Endothelial cell of hepatic sinusoid (primary cell): Measurements from ENCODE around the gene SQSTM1.
"Not testable (repeated sequence)": the region's sequence is repeated elsewhere in the genome, so short reads cannot be mapped to it uniquely, and the experiment has no call there.

Experiments
- in situ Hi-C: cut with HindIII; loops from 2 replicates; pipeline ENCODE4 v1.10.0; 2017; ENCODE audit warnings: low sequenced_read_pairs

SQSTM1 gene

DNA sequence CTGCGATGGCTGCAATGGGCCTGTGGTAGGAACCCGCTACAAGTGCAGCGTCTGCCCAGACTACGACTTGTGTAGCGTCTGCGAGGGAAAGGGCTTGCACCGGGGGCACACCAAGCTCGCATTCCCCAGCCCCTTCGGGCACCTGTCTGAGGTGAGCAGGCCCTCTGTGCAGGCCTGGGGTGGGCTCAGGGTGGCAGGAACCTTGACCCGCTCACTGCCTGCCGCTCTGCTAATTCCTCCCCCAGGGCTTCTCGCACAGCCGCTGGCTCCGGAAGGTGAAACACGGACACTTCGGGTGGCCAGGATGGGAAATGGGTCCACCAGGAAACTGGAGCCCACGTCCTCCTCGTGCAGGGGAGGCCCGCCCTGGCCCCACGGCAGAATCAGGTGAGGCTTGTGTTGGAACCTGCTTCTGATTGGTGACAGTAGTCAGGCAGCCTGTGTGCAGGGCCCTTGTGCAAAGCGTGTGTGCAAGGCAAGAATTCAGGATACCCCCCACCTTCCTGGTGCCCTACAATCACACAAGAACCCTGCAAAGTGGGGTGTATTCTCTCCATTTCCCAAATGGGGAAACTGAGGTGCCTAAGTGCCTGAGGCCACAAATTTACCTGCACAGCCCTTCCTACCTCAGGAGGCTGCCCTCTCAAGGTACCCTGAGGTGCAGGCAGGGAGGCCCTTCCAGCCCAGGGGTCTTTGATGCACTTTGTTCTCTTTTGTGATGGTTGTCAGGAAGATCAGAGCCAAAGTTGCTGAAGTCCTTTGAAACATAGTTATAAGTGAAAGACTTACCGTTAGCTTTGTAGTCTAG is 3.4 kb downstream of the SQSTM1 start:
- in situ Hi-C loops, result no loop called here

DNA sequence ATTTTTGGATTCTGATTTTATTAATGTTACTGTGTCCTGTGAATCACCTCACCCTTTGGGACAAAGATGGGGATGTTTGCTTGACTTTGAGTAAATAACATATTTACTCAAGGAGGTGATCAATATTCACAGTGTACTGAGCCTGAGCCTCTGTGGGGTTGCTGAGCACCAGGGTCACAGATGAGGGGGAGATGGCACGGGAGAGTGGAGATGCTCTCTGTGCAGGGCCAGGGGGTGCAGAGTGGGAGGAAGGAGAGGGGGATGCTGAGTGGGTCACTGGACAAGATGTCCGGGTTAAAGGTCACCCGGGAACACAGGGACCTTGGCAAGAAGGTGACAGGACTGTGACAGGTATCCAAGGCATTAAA is 4.0 kb downstream of the SQSTM1 start:
- in situ Hi-C loops, result loop anchor here (5.0 kb wide), 3 partner anchors 57 to 98 kb away; no protein-coding TSS in a partner anchor

DNA sequence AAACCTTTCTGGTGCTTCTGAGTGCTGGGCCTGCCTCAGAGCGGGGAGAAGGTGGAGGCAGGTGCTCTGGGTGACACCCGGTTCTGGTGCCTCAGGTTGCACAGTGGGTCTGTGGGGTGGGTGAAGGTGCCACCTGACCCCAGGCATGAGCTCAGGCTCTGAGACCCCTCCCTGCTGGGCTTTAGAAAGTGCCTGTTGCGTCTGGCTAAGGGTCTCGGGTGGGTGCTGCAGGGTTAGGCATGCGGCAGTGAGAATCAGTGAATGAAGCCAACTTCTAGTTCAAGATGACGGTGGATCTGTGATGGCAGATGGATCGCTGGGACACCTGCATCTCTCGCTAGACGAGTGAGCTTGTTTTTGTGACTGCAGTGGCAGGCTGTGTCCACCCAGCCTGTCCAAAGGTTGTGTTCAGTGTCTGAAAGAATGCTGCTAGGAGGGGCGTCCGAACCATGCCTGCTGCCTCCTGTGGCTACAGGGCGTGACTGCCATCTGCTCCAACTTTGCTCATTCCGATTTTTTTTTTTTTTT is 5.0 kb downstream of the SQSTM1 start:
- in situ Hi-C loops, result loop anchor here (5.0 kb wide), 3 partner anchors 57 to 97 kb away; no protein-coding TSS in a partner anchor

DNA sequence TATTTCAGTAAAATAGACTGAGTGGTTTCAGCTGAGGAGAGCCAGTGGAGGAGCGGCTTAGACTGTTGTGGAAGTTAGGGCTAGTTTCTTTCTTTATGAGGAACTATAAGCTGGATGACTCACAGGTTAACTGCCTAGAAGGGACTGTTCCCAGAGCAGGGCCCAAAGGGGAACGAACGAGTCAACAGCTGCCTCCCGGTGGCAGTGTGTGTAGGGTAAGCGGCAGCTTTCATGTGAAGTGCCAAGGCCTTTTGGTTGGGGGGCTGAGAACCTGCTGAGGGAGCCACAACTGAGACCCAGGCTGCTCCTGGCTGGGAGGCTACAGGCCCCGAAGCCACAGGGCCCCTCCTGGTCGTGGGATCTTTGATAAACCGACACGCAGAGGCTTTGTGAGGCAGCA is 7.0 kb downstream of the SQSTM1 start:
- in situ Hi-C loops, result loop anchor here (5.0 kb wide), 3 partner anchors 55 to 95 kb away; no protein-coding TSS in a partner anchor

DNA sequence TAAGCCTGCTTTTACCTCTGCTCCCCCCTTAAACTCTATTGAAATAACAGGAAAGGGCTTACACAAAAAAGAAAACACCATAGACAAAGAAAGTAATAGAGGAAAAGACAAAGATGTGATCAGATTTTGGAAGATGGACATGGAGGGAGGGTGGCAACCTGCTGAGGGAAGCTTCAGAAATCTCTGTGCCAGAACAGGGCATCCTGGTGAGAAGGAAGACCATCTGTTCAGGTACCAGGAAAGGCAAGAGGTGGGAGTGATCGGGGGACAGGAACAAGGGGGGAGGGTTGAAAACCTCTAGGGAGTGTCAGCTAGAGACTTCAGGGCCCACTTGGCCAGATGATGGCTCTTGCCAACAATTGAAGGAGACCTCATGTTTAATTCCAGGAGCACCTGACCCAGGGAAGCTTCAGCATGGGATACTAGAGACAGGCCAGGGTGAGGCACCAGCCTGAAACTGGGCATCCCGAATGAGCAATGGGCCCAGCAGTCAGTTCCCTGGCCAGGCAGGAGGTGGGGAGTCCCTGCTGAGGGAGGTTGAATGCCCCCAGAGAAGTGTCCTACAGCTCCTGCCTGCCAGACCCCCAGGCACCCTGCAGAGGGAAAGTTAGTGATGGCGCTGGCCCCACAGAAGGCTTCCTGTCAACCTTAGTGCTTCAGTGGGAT is 8.2 kb downstream of the SQSTM1 start:
- in situ Hi-C loops, result loop anchor here (5.0 kb wide), 3 partner anchors 53 to 93 kb away; no protein-coding TSS in a partner anchor

DNA sequence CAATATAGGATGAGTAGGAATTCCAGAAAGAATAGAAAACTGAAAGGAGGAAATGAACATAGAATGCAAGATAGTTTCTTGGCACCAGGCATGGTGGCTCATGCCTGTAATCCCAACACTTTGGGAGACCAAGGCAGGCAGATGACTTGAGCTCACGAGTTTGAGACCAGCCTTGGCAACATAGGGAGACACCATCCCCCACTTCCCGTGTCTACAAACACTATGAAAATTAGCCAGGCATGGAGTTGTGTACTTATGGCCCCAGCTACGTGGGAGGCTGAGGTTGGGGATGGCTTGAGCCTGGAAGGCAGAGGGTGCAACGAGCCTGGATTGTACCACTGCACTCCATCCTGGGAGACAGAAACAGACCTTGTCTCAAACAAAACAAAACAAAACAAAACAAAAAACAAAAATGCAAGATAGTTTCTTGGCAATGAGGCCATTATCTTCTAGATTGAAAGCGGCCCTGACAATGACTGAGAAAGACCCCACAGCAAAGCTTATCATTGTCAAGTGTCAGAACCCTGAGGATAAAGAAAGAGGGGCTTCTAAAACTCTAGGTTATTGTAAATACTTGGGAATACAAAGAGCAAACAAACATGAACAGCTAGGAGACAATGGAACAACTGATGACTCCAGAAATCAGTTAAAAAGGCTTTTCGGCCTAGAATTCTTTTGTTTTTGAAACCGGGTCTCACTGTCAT is 9.2 kb downstream of the SQSTM1 start:
- in situ Hi-C loops, result loop anchor here (5.0 kb wide), 3 partner anchors 52 to 92 kb away; no protein-coding TSS in a partner anchor

DNA sequence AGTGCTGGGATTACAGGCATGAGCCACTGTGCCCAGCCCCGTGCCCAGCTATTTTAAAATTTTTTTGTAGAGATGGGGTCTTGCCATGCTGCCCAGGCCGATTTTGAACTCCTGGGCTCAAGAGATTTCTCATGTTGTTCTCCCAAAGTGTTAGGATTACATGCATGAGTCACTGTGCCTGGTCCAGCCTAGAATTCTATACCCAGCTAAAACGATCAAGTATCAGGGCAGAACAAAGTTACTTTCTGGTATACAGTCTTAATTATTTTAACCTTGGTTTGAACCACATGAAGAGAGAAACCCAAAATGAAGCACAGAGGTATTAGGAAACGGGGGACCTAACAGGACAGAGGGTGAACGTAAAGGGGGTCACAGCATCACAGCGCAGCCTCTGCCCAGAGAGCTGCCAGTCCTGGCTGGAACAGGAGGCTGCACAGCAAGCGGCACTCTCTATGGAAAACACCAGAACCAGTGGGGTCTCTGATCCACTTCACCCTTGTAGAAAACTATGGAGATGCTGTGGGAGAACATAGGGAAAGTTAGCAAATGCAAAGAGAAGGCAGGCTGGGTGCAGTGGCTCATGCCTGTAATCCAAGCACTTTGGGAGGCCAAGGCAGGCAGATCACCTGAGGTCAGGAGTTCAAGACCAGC is 10.2 kb downstream of the SQSTM1 start:
- in situ Hi-C loops, result no loop called here

DNA sequence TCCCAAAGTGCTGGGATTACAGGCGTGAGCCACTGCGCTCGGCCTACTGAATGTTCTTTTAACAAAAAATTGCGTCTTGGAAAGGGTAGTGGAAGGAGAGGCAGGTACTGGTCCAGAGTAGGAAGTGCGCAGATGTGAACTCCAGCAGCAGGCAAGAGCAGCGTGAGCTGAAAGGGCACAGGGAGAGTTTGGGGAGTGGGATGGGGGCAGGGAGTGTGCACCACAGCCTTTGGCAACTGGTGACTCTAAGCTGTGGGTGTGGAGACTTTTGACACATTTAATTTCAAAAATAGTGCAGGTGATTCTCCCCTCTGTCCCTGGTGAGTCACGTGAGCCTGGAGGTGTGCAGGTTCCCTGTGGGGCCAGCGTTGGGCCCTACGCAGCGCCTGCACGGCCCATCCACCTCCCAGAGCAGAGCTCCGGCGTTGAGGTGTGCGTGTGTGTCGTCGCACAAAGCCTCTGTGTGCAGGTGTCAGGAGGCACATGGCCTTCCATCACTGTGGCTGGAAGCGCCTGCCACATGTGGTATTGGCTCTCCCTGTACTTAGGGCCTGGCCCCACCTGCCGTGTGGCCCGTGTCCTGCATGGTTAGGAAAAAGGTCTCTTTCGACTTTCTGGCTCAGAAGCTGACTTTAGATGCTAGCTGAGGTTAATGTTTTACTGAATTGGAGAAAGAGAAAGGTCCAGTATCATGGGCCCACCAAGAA is 11.5 kb downstream of the SQSTM1 start:
- in situ Hi-C loops, result no loop called here

DNA sequence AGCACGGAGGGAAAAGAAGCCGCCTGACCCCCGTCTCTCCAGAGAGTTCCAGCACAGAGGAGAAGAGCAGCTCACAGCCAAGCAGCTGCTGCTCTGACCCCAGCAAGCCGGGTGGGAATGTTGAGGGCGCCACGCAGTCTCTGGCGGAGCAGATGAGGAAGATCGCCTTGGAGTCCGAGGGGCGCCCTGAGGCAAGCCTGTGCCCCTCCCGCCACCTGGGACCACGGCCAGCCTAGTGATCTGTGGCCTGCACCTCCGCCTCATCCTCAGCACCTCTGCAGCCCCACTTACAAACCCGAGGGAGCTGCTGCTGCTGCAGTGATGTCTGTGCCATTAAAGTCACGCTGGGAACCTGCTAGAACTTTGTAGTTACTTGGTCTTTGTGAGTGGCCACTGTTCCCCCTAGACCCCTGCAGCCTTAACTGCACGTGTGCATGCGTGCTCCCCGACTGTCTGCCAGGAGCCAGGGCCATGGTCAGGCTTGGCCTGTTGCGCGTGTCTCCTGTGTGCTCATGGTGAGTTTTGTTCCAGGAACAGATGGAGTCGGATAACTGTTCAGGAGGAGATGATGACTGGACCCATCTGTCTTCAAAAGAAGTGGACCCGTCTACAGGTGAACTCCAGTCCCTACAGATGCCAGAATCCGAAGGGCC is 12.5 kb downstream of the SQSTM1 start:
- in situ Hi-C loops, result no loop called here

DNA sequence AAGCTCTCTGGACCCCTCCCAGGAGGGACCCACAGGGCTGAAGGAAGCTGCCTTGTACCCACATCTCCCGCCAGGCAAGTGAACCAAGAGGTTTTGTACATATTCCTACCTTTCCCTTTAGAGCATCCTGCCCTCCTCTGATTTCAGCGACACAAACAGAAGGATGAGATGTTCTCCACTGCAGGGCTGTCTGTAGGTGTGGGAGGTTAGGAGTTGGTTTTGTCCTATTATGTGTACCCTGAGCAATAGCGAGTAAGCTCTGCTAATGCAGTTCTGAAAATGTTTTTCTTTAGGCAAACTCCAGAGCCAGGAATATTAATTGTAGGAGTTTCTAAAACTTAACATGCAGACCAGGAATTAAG is 13.0 kb downstream of the SQSTM1 start:
- in situ Hi-C loops, result no loop called here

DNA sequence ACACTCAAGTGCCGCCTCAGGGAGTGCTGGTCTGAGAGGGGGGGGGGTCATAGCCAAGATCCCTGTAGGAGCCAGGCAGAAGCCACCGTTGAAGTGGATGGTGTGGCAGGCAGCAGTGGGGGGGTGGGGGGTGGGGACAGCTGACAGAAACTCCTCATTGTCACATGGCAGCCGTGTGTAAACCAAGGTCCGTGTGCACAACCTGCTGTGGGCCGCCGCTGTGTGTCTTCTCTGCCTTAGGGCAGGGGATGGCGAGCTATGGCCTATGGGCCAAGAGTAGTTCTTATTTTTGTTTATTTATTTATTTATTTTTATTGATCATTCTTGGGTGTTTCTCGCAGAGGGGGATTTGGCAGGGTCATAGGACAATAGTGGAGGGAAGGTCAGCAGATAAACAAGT is 13.4 kb downstream of the SQSTM1 start:
- in situ Hi-C loops, result no loop called here

DNA sequence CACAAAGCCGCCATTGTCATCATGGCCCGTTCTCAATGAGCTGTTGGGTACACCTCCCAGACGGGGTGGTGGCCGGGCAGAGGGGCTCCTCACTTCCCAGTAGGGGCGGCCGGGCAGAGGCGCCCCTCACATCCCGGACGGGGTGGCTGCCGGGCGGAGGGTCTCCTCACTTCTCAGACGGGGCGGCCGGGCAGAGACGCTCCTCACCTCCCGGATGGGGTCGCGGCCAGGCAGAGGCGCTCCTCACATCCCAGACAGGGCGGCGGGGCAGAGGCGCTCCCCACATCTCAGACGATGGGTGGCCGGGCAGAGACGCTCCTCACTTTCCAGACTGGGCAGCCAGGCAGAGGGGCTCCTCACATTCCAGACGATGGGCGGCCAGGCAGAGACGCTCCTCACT is 14.2 kb downstream of the SQSTM1 start:
- in situ Hi-C loops, result not testable (repeated sequence)

DNA sequence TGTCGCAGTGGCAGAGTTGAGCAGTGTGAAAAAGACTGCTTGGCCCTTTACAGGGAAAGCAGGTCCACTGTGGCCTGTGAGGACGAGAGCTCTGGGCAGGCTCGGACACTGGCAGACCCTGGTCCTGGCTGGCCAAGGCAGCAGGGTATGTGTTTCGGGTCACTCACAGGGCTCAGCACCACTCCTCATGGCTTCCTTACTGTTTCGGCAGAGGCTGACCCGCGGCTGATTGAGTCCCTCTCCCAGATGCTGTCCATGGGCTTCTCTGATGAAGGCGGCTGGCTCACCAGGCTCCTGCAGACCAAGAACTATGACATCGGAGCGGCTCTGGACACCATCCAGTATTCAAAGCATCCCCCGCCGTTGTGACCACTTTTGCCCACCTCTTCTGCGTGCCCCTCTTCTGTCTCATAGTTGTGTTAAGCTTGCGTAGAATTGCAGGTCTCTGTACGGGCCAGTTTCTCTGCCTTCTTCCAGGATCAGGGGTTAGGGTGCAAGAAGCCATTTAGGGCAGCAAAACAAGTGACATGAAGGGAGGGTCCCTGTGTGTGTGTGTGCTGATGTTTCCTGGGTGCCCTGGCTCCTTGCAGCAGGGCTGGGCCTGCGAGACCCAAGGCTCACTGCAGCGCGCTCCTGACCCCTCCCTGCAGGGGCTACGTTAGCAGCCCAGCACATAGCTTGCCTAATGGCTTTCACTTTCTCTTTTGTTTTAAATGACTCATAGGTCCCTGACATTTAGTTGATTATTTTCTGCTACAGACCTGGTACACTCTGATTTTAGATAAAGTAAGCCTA is 15.7 kb downstream of the SQSTM1 start:
- in situ Hi-C loops, result no loop called here

DNA sequence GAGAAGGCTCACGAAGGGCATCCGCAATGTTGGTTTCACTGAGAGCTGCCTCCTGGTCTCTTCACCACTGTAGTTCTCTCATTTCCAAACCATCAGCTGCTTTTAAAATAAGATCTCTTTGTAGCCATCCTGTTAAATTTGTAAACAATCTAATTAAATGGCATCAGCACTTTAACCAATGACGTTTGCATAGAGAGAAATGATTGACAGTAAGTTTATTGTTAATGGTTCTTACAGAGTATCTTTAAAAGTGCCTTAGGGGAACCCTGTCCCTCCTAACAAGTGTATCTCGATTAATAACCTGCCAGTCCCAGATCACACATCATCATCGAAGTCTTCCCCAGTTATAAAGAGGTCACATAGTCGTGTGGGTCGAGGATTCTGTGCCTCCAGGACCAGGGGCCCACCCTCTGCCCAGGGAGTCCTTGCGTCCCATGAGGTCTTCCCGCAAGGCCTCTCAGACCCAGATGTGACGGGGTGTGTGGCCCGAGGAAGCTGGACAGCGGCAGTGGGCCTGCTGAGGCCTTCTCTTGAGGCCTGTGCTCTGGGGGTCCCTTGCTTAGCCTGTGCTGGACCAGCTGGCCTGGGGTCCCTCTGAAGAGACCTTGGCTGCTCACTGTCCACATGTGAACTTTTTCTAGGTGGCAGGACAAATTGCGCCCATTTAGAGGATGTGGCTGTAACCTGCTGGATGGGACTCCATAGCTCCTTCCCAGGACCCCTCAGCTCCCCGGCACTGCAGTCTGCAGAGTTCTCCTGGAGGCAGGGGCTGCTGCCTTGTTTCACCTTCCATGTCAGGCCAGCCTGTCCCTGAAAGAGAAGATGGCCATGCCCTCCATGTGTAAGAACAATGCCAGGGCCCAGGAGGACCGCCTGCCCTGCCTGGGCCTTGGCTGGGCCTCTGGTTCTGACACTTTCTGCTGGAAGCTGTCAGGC is 16.6 kb downstream of the SQSTM1 start:
- in situ Hi-C loops, result no loop called here

DNA sequence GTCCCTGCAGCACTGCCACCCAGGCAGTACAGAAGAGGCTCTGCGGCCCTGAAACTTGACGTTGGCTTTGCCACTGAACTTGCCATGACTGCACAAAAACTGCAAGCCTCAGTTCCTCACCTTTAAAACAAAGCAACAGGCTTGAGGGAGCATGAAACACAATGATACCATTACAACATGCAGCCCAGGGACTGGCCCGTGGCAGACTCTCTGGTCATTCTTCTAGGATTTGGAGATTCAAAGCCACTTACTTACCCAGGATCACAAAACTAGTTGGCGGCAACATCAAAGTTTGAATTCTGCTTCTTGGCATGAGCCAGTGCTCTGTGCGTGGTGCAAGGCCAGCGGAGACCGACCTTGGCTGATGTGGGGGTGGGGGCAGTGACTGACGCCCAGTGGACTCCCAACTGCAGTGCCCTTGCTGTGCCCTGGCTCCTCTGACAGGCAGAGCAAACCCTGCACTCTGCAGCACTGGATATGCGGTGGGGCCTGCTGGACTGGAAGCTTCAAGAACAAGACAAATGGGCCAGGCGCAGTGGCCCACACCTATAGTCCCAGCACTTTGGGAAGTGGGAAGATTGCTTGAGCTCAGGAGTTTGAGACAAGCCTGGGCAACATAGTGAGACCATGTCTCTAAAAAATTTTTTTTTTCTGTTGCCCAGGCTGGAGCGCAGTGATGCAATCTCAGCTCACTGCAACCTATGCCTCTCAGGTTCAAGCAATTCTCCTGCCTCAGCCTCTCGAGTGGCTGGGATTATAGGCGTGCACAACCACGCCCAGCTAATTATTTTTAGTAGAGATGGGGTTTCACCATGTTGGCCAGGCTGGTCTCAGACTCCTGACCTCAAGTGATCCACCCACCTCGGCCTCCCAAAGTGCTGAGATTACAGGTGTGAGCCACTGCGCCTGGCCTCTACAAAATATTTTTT is 18.9 kb downstream of the SQSTM1 start:
- in situ Hi-C loops, result no loop called here

DNA sequence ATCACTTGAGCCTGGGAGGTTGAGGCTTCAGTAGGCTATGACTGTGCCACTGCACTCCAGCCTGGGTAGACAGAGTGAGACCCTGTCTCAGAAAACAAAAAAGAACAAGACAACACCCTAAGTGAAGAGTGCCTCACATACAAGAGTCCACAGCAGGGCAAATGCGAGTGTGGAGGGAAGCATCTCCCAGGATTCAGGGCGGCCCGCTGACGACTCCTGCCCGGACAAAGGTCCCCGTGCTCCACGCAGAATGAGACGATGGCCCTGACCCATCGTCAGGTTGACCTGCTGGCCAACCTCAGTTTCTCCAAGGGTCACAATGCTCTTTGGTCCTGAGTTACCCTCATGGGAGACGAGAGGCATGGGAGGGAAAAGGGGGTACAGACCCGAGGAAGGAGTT is 19.6 kb downstream of the SQSTM1 start:
- in situ Hi-C loops, result no loop called here

DNA sequence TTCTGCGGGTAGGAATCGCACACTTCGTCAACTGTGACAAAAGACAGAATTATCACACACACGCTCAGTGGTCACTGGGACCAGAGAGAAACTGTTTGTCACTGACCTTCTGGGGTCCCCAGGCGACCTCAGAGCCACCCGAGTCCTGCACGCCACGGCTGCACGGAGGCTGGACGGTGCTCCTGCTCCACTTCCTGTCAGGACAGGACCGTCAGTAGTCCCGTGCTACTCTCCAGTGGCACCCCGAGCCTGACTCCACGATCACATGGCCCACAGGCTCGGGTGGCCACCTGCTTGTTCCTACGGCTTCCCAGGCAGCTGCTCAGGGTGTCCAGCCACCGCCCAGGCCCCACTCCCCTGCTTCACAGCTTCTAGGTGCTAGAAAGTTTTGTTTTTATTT is 20.1 kb downstream of the SQSTM1 start:
- in situ Hi-C loops, result no loop called here
